HG02884 (cell line): Measurements from ENCODE around the gene FAM236D.
A peak's percentile ranks its signal among the peaks of the same experiment; 100 is the strongest.
"Not testable (repeated sequence)": the region's sequence is repeated elsewhere in the genome, so short reads cannot be mapped to it uniquely, and the experiment has no call there.

ENCODE experiments used
- ATAC-seq: cut with Tn5 transposase; IDR thresholded peaks from one replicate; pipeline ENCODE4 v1.9.1; 2021; ENCODE audit warnings: mild to moderate bottlenecking, moderate library complexity; ENCODE audit not compliant: unreplicated experiment

Gene FAM236D

DNA sequence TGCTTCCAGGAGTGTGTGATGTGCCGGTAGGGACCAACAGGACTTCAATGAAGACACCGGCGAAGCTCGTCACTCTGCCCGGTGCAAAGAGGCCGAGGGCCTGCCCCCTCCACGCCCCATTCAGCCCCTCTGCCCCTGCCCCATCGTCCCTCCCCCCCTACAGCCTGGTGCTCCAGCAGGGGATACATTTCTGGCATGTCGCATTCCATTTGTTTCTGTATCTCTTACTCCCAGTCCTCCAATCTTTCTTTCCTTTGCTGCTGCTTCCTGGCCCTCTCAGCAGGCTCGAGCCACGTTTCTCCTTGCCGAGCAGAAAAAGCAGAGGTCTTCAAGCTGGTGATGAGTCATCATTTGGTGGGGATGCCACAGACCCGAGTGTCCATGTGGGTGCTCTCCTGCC is at the start of gene FAM236D:
FAM236D (minus strand) TSS at position 101 of the 400 bp plus-strand sequence; CDS start at position 1, 100 bp downstream.
- ATAC-seq: not testable (repeated sequence)

- not testable (repeated sequence) for ATAC-seq
These were observed 29.5 kb upstream of the FAM236D start for GRCh38 chrX:72837532-72837931.

DNA sequence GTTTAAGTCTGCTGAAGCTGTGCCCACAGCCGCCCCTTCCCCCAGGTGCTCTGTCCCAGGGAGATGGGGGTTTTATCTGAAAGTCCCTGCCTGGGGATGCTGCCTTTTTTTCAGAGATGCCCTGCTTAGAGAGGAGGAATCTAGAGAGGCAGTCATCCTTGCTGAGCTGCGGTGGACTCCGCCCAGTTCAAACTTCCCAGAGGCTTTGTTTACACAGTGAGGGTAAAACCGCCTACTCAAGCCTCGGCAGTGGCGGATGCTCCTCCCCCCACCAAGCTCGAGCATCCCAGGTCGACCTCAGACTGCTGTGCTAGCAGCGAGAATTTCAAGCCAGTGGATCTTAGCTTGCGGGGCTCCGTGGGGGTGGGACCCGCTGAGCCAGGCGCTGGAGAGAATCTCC is 22.7 kb upstream of the FAM236D start:
- not testable (repeated sequence) for ATAC-seq

GRCh38 chrX:72790390-72790789 is 17.6 kb downstream of the FAM236D start:
- not testable (repeated sequence) for ATAC-seq

GRCh38 chrX:72788142-72788541 is 19.9 kb downstream of the FAM236D start:
- ATAC-seq: not testable (repeated sequence)

DNA sequence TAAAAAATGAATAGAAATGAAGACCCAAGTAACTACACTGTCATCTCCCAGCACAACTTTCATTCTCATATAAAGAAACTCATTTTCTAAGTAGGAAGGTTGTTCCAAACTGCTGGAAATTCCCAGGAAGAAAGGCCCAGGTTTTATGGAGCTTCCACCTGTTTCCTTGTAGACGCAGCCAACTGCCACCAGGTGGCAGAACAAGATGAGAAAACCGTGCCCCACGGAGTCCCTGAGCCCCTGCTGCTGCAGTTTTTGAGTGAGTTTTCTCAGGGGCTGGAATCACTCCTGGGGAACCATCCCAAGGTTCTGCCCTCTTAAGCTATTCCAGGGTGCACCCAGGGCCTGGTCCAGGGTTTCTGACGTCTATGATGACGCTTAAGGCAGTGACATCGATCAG is 24.0 kb downstream of the FAM236D start:
- not testable (repeated sequence) for ATAC-seq

GRCh38 chrX:72783365-72783936 is 24.6 kb downstream of the FAM236D start:
- ATAC-seq: not testable (repeated sequence)

- not testable (repeated sequence) for ATAC-seq
These were observed 25.4 kb downstream of the FAM236D start, which contains the start of gene FAM236B for GRCh38 chrX:72782560-72782959. FAM236B (minus strand) TSS chrX:72782660; CDS start chrX:72782560, 100 bp downstream.

GRCh38 chrX:72778146-72778545 is 29.9 kb downstream of the FAM236D start:
- ATAC-seq: not testable (repeated sequence)

GRCh38 chrX:72777467-72777790 is 30.6 kb downstream of the FAM236D start:
- ATAC-seq: peak; percentile 69

DNA sequence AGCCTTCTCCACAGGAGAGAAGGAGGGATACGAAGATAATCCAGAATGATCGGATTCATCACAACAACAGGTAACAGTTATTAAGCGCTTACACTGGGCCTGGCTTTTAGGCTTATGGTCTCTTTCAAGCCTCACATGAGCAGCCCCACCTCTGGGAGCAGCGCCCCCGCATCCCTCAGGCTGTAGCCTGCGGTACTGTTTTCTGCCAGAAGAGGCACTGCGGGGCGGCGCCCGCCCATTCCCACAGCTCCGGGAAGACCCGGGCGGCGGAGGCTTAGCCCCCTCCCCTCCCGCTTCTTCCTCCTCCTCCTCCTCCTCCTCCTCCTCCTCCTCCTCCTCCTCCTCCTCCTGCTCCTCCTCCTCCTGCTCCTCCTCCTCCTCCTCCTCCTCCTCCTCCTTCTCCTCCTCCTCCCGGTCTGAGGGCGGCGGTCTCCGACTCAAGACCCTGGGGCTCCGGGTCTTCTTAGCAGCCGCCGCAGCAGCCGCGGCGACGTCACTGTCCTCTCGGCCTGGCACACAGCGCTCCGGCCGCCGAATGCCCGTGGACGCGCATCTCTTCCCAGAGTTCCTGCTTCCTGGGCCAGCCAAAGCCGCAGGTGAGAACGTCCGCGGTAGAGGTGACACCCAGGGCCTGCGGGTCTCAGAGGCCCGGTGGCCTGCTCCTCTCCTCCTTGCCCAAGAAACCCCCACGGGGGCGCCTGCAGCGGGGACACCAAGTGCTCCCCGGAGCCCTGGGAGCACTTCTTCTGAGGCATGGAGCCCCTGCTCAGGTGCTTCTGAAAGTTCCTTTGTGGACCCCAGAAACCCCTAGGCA is 31.1 kb downstream of the FAM236D start, which contains the start of gene DMRTC1B:
DMRTC1B (plus strand) TSS at position 238 of the 814 bp plus-strand sequence. CDS start 68,246 bp downstream, outside the sequence.
- peak; percentile 90 for ATAC-seq

GRCh38 chrX:72760454-72760853 is 47.6 kb downstream of the FAM236D start:
- not testable (repeated sequence) for ATAC-seq
